GM19193 (cell line): Measurements from ENCODE around the gene NTF4.

ENCODE experiments used
- POLR2A ChIP-seq: IDR thresholded peaks from 4 replicates; pipeline ENCODE4 v1.6.1; 2011; ENCODE audit not compliant: insufficient read depth, insufficient read length; ENCODE audit errors: extremely low read depth

Gene NTF4

DNA sequence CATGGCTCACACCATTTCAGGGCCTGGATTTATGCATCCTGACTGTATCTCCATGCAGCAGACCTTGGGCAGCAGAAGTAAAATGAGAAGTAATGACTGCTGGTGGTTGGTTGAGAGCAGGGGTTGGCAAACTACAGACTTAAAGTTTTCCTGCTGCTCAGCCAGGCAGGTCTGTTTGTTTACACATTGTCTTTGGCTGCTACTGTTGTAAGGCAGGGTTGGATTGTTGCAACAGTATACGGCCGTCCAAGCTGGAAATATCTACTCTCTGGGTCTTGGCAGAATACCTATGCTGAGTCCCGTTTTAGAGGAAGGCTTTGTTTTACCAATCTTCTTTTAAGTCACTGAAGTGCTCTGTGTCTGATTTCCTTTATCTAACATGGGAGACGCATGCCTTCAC, 34.2 kb upstream of the NTF4 start:
- TF ChIP-seq POLR2A, result no peak

- TF ChIP-seq POLR2A, result no peak
These were observed 33.1 kb upstream of the NTF4 start for GRCh38 chr19:49097453-49098288.

DNA sequence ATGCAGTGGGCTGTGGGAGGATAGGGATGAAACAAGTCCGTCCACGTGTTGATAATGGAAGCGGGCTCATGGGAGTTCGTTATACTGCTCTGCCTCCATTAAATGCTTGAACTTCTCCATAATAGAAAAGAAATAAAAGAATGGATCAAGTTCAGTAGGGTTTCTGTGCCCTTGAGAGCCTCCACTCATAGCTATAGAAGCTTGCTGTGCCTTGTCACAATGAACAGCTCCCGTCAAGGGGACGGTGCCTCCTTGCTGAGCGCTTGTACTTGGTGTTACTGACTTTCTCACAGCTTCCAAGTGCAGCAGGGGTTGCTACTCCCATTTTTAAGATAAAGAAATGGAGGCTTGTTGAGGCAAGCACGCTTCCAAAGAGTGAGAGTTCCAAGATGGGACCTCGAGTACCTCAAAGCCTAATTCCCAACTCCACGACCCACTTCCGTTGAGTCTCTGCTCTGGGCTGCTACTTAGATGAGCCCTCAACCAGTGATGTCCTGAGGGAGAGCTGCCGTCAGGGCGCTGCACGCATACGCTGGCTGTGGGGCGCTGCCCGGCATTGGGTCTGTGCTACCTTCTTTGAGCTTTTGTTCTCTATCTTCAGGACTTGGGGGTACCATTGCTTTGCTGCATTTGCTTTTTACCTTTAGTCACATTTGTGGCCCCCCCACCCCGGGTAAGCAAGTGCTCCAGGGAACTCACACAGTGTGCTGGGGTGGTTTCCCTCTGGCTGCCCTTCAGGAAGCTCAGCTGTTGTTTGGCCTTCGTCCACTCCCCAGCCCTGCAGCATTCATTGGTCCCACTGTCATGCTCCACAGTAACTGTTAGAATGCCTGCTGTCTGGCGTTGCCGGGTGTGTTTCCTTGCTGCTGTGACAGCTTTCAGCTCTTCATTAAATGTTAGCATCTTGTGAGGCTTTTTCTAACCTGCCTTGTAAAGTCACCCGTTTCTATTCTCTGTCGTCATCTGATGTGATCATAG, 30.2 kb upstream of the NTF4 start:
- no peak for TF ChIP-seq POLR2A

GRCh38 chr19:49092686-49093085, 28.1 kb upstream of the NTF4 start:
- TF ChIP-seq POLR2A, result no peak

DNA sequence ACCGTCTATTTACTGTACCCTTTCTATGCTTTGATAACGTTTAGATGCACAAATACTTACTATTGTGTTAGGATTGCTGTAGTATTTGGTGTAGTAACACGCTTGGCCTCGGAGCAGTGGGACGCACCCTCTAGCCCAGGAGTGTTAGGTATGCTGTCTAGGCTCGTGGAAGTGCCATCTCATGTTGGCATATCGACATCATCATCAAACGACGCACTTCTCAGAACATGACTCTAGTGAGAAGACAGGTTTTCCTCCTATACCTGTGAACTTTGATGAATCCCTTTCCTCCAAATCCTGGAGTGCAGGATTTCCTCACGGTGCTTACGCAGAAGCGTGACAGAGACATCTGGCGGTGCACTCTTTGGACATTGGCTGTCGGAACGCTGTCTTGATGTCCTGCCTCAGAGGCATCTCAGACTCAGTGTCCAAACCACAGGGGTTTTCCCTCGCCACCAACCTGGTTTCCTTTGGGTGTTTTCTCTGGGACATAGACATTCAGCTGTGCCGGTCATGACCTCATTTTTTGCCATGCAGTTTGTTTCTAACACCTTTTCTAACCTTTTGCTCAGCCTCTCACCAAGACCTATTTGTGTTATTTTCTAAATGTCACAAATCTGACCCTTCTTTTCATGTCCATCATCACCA, 26.9 kb upstream of the NTF4 start:
- no peak for TF ChIP-seq POLR2A

GRCh38 chr19:49086296-49086695, 21.7 kb upstream of the NTF4 start:
- TF ChIP-seq POLR2A, result no peak

DNA sequence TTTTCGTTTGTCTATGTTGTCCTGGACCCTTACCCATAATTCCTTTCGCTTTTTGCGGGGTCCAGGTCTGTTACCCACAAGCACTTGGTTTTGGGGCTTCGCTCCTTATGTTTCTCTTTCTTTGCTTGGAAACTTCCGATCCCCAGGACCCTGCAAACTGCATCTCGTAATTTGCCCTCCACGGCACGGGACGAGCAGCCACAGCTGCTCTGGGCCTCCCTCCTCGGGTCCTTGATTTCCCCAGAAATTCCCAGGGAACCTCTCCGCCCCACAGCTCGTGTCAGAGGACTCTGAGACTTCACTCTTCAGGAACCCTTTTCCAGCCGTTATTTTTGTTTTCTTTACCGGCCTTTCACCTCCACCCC, 21.2 kb upstream of the NTF4 start:
- no peak for TF ChIP-seq POLR2A

GRCh38 chr19:49085020-49085867, 20.6 kb upstream of the NTF4 start, which contains the start of gene SNRNP70:
Gene SNRNP70 (plus strand): TSS chr19:49085451. CDS start chr19:49086415, 964 bp downstream.
- TF ChIP-seq POLR2A, result peak; percentile 98

- no peak for TF ChIP-seq POLR2A
These were observed 19.8 kb upstream of the NTF4 start for GRCh38 chr19:49084206-49085019.

GRCh38 chr19:49081273-49081672, 16.7 kb upstream of the NTF4 start:
- no peak for TF ChIP-seq POLR2A

- TF ChIP-seq POLR2A, result no peak
These were observed 15.8 kb upstream of the NTF4 start for GRCh38 chr19:49080392-49080791.

DNA sequence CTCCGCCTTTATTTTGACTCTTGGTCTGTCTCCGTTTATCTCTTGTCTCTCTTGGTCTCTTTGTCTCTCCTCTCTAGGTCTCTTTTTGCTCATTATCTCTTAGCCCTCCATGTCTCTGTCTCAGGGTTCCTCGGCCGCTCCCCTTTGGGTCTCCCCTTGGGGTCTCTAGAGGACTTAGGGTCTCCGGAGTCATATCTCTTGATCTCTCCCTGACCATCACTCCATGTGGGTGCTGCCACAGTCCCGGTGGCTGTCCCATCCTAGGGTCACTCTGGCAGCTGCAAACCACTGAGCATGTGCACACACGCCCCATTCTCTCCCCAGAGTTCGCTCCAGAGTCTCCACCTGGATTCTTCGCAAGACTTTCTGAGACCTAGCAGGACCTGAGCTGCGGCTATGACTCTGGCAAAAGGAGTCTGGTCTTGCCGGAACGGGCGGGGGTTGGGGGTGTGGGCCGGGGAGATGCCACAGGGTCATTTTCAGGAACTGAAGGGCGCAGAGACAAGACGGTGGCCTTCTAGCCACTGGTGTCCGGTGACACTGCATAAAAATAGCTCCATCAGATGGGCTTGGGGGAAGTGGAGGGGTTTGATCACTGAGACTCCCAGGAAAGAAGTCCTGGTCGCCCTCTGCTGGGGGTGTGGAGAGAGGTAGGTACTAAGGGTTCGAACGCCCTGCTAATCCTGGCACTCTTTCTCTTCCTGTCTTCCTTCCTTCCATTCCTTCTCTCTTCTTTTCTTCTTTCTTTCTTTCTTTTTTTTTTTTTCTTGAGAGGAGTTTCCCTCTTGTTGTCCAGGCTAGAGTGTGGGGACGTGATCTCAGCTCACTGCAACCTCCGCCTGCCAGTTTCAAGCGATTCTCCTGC, 9.1 kb upstream of the NTF4 start:
- no peak for TF ChIP-seq POLR2A

GRCh38 chr19:49071860-49072547, 7.4 kb upstream of the NTF4 start:
- TF ChIP-seq POLR2A, result no peak

- no peak for TF ChIP-seq POLR2A
These were observed 5.8 kb upstream of the NTF4 start for GRCh38 chr19:49070416-49070815.
